OCI-M2 (cell line): ENCODE results near the gene TIMMDC1.
"Not testable (repeated sequence)": the region's sequence is repeated elsewhere in the genome, so short reads cannot be mapped to it uniquely, and the experiment has no call there.

ENCODE experiments used
- DNase-seq: peaks from one replicate; lab custom pipeline; 2025; ENCODE audit not compliant: unreplicated experiment; lab: John Stamatoyannopoulos, UW

TIMMDC1 gene

GRCh38 chr3:119508172-119508845 lies 10.0 kb downstream of the TIMMDC1 start:
- DNase-seq: no peak

DNA sequence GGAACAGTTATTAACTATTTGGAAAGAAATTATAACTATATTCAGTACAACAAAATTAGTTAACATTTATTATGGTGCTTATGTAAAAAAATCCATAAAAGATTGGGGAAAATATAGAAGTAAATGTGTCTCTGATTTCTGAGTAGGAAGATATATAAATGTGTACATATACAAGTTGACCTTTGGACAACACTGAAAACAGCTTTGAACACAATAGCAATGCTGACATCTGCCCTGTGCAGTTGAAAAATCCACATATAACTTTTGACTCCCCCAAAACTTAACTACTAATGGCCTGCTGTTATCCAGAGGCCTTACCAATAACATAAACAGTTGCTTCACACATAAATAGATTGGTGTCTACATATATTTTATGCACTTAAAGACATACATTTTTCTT lies 12.3 kb downstream of the TIMMDC1 start:
- DNase-seq: no peak

DNA sequence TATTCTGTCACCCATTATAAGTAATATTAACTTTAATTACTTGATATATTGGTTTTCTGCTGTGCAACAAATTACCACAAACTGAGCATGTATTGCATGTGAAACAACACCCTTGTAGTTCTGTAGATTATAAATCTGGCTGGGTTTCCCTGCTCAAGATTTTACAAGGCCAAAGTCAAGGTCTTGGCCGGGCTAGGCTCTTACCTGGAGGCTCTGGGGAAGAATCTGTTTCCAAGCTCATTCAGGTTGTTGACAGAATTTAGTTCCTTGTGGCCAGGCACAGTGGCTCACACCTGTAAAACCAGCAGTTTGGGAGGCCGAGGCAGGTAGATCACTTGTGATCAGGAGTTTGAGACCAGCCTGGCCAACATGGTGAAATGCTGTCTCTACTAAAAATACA lies 16.3 kb downstream of the TIMMDC1 start:
- no peak for DNase-seq

DNA sequence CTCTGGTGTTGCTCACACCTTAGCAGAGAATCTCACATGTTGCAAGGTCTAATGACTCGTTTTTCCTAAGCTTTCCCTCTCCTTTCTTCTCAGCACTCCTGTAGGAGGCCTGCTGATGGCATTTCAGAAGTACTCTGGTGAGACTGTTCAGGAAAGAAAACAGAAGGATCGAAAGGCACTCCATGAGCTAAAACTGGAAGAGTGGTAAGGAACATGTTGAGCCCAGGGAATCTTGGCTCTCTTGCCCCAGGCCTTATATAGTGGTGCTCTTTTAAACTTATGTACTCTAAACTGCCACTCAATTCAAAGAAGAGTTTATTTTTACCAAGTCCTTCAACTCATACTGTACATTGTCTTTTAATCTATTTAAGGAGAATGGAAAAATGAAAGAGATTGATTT lies 18.8 kb downstream of the TIMMDC1 start:
- no peak for DNase-seq

DNA sequence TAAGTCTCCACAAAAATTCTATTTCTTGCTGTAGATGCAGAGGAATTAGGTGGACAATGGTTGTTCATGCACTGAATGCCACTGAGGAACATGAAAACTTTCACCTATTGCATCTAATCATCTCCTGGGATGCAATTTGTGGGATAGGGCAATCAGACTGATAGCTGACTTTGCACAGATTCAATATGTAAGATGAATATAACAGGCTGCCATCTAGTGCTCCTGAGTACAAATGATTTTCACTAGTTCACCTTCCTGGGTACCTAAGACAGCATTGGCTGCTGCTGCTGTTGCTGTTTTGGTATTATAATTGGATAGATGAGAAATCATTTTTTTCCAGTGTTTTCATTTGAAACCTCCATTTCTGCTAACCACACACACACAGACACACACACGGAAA lies 19.7 kb downstream of the TIMMDC1 start:
- DNase-seq: no peak

DNA sequence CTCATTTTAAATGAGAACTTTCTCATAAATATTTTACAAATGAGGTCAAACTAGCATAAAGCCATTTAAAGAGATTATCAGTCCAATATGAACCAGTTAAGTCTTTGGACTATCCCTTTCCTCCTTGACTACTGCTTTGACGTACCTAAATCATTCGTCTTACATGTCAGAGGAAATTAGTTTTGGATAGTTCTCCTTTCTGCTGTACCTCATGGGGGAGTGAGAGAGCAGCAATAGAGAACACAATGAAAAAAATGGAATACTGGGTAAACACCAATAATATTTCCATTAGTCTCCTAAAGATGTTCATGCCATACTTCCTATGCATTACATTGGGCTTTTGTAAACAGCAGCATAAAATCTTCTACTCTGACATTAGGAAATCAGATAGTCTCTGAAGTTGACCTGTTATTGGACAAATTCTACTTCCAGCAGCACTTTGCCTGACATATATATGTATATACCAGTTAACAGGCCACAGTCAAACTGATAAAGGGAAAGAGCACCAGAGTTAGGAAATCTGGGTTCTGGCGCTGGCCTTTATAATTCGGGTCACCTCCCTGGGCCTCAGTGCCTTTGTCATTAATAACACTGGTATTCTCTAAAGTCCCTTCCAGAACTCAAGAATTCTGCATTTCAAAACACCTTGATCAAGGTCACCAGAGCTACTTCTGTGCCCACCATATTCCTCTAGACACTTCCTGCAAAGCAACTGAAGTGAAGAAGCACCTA lies 26.8 kb downstream of the TIMMDC1 start:
- DNase-seq: no peak

GRCh38 chr3:119527714-119528113 lies 29.4 kb downstream of the TIMMDC1 start:
- no peak for DNase-seq

DNA sequence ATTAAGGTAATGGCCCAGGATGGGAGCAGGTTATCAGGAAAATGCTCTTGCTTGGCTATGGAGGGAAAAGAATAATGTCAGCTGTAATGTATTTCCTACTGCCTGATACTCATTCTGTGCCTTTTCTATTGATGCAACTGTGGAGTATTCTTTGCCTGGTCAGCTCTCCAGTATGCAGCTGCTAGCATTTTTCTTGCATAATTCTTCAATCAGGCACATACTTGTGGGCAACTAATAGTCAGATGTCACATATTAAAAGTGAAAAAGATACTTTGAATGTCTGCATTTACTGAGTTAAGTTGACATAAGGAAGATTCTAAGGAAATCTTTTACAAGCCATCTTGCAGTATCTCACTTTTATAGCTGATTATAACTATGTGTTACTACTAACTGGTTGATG lies 31.5 kb downstream of the TIMMDC1 start:
- no peak for DNase-seq

GRCh38 chr3:119530456-119530855 lies 32.1 kb downstream of the TIMMDC1 start:
- DNase-seq: no peak

GRCh38 chr3:119531151-119531550 lies 32.8 kb downstream of the TIMMDC1 start:
- DNase-seq: no peak

GRCh38 chr3:119534296-119534695 lies 35.9 kb downstream of the TIMMDC1 start:
- DNase-seq: no peak

GRCh38 chr3:119536757-119537156 lies 38.4 kb downstream of the TIMMDC1 start:
- DNase-seq: no peak

DNA sequence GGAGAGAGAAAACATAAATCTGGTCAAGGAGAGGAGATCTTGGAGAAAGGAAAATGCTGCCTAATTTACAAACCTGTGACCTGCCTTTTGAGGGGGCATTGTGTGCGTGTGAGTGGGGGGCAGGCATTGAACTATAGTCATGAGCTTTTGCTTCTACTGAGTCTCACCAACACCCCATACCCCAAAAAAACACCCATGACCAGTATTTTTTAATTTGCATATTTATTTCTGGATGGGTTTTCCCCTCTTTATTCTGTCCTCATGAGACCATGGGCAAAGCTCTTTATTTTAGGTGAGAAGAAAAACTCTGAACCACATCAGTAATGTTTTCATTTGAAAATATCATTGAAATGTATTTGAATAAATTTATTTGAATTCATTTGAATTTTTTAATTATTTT lies 40.4 kb downstream of the TIMMDC1 start:
- no peak for DNase-seq

- DNase-seq: no peak
These were observed 43.2 kb downstream of the TIMMDC1 start for GRCh38 chr3:119541547-119541946.

- no peak for DNase-seq
These were observed 43.9 kb downstream of the TIMMDC1 start for GRCh38 chr3:119542168-119542767.

DNA sequence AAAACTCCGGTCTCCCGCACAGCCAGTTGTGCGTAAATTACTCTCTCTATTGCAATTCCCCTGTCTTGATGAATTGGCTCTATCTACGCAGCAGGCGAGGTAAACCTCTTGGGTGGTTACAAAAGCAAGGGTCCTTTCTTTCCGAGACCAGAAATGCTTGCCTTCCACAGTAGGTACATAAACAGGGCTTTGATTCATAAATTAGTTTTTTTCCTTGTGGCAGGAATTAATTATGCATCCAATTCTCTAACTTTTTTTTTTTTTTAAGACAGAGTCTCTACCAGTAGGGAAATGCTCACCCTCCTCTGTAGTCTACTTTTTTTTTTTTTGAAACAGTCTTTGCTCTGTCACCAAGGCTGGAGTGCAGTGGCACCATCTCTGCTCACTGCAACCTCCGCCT lies 44.8 kb downstream of the TIMMDC1 start:
- no peak for DNase-seq

GRCh38 chr3:119547227-119547626 lies 48.9 kb downstream of the TIMMDC1 start:
- DNase-seq: no peak

DNA sequence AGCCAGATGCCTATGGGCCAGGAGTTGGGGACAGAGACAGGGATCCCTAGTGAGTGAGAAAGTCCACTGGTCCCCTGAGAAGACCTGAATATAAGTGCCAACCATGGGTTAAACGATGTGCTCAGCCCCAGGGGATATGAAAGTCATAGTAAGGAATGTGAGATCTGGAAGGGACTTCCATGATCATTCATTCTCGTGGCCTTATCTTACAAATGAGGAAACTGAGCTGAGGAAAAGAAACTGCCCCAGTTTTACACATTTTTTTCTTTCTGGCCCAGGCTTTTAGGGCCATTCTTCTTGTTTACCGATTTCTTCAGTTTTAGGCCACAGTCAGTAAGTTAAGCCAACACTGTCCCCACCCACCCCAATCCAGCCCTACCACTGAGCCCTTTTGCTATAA lies 50.0 kb downstream of the TIMMDC1 start:
- DNase-seq: no peak

GRCh38 chr3:119550192-119550910 lies 52.0 kb downstream of the TIMMDC1 start:
- no peak for DNase-seq

DNA sequence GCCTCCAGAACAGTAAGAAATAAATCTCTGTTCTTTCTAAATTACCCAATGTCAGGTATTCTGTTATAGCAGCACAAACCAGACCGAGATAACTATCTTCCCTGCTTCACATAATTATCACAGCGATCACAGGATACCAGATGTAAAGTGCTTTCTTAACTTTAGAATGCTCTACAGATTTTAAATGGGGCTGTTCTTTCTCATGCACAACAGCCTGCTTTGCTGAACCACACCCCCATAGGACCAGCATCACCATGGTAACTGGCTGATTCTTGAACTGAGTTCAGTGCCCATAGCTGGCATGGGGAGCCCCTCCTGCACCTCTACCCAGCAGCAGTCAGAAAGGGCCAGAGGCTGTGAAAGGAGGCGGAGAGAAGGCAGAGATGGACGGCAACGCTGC lies 53.3 kb downstream of the TIMMDC1 start:
- no peak for DNase-seq

DNA sequence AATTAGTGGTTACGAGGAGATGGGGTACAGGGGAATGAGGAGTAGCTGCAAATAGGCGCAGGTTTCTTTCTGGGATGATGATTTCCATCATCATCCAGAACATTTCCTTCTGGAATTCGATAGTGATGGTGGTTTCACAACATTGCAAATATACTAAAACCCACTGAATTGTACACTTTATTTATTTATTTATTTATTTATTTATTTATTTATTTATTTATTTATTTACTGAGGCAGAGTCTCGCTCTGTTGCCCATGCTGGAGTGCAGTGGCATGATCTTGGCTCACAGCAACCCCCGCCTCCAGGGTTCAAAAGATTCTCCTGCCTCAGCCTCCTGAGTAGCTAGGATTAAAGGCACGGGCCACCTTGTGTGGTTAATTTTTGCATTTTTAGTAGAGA lies 54.6 kb downstream of the TIMMDC1 start:
- not testable (repeated sequence) for DNase-seq
